ENCODE data around the gene THSD8.

The THSD8 gene

DNA sequence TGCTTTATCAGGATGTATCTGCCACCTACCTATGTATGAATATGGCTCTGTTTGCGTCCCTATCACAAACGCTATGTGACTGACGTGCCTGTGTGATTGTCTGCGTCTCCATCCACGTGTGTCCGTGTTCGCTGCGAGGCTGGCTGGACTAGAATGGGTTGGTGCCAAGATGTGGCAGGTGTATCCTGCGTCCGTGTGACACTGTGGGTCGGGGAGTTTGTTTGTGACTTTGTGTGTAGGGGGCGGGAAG lies 19.8 kb upstream of the THSD8 start:
- no peak for FAIRE-seq

DNA sequence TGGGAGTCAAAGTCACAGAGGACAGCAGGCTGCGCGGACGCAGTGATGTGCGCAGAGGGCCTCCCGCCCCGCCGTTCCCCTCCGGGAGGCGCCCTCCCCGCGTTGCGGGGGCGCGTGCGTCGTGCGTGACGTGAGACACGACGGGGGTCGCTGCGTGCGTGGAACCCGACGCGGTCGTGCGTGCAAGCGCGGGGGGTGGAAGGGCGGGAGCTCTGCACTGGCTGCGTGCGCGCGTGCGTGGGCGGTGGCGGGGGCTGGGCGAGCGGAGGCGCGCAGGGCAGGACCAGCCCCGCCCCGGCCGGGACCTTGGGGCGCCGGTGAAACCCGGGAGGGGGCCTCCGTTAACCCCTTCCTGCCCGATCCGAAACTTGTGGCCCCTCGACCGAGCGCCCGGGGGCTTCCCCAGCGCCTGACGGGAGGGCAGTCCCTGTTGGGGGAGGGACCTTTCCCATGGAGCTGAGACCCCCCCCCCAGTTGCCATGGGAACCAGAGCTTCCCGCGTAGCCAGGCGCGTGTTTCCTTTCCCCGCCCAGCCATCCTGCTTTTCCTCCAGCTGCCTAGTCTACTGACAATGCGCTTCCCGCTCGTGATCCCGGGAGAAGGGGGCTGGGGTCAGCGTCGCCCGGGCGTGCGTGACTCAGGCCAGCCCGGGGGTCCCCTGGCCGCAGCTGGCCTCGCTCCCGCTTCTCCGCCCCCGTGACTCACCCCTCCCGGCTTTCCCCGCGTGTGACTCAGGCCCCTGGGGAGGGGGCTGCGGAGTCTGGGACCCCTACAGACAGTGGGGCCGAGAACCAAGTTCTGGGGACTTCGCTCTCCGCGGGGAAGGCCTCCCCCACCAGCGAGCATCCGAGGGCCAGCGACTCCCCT lies 19.2 kb upstream of the THSD8 start:
- no peak for FAIRE-seq

DNA sequence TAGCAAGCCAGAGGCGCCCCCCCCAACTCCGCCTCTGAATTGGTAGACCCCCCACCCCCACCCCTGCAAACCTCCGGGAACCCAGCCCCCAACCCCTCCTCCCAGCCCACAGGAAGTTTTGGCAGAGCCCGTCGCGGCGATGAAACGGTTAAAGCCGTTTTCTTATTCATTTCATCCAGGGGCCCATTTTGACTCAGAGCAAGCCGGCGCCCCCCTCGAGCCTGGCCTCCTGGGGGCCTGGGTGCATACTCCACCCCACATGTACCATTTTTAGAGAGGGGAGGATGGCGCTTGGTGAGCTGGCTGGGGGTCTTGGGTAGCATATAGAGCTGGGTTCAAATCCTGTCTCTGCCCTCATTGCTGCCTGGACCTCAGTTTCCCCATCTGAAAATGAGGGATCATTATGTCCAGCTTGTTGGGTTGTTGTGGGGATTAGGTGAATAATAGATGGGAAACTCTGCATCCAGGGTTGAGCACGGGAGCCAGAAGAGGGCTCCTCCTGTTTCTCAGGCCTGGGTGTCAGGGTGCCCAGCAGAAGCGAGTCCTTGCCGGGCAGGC lies 18.5 kb upstream of the THSD8 start:
- no peak for FAIRE-seq

DNA sequence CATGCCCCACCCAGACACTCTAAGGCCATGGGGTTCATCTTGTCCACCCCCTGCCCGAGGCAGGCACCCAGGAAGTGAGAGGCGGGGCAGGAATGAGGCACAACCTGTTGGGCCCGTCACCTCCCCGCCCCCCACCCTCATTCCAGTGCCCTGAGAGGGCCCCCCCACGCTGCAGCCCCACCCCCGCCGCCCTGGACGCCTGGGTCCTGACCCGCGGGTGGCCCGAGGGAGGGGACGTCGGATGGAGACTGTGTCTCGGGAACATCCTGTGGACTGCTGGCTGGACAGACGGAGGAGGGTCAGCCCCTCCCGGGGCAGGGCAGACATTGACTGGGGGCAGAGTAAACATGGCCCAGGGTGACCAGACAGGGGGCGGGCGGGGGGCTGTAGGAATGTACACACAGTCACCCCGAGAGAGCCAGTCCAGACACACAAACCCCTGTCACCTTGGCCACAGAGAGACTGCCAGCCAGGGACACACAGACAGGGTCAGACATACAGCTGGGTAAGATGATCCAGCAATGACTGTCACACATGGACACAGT lies 17.9 kb upstream of the THSD8 start:
- no peak for FAIRE-seq

DNA sequence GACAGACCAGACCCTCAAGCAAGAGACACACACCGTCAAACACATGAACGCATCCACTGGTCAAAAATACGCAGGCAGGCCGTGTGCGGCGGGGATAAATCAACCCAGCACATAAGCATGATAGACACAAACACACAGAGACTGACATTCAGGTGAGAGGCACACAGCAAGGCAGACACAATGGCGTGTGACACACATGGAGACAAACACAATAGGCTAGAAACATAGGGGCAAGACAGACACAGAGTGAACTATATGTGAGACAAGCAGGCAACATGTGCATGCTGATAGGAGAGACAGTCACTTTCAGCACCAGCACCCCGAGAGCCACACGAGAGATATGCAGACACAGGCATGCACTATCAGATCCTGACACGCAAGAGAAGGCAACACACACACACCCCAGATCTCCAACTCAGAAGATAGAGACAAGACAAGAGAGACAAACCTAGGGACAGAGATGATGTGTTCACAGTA lies 17.4 kb upstream of the THSD8 start:
- FAIRE-seq, result no peak

DNA sequence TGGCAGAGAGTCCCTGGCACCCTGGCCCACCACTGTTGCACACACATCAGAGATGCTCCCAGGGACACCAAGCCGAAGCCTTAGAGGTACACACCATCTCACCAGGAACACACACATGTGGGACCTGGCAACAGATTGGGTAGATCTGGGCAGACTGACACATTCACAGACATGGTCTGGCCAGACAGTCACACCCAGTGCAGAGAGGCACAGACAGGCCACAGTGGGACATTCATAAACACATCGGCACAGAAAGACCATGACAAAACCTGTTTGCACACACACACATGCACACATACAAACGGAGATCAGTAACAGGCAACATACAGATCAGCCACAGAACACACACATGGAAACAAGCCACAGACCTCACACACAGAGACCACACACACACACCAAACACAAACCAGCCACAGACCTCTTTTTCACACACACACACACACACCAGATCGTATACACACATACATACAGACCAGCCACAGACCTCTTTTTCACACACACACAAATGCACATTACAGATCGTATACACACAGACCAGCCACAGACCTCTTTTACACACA lies 16.9 kb upstream of the THSD8 start:
- no peak for FAIRE-seq

DNA sequence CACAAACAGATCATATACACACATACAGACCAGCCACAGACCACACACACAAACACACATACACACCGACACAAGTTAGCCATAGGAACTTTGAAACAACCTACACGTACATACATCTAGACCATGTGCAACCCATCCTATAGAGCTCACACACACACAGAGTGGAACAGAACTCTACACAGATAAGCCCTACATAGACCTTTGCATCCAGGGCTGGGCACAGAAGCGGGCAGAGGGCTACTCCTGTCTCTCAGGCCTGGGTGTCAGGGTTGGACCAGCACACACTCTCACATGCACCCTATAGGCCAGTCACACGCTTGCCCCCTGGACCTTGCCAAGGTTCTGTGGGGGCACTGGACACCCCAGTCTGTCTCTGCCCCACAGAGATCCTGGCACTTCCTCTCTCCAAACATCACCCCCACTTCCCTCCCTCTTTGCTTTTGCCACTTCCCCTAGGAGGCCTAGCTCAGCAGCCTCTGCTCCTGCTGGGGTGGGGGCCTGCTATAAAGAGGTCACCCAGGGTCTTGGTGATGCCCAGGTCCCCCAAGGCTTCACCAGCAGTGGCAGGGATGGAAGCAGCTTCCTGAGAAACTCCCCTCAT lies 16.3 kb upstream of the THSD8 start:
- no peak for FAIRE-seq

DNA sequence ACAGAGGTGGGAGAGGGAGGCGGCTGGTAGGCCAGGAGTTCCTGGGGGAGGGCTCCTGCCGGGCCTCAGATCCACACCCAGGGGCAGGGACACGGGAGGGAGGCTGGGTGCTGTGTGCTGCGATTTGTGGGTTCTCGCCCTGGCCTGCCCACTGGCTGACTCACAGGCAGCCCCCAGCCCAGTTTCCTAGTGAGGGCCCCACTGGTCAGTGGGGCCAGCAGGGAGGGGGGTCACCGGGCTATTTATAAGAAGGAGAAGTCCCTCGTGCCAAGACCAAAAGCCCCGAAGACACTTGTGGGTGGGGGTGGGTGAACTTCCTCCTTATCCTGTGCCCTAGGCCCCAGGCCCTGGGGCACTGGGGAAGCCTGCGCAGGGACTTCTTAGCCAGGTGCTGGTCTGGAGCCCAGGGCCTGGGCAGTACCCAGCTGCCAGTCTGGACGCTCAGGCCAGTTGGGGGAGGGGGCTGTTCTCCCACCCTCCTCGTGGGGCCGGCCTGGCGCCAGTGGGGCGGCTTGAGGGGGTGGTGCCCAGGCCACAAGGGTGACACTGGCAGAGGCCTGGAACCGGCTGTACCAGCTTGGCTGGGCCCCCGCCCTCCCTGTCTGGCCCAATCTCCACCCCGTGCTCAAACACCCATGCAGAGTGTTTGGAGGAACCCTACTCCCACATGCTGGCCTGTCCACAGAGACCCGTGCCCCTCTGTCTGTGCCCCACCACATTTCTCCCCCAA lies 15.6 kb upstream of the THSD8 start:
- FAIRE-seq, result no peak

DNA sequence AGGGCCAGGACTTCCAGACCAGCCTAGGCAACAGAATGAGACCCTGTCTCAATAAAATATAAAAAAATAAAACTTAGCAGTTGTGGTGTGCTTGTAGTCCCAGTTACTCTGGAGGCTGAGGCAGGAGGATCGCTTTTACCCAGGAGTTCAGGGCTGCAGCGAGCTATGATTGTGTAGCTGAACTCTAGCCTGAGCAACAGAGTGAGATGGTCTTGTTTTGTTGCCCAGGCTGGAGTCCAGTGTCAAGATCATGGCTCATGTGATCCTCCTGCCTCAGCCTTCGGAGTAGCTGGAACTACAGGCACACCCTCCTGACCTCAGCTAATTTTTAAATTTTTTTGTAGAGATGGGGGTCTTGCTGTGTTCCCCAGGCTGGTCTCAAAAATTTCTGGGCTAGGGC lies 14.9 kb upstream of the THSD8 start:
- no peak for FAIRE-seq

DNA sequence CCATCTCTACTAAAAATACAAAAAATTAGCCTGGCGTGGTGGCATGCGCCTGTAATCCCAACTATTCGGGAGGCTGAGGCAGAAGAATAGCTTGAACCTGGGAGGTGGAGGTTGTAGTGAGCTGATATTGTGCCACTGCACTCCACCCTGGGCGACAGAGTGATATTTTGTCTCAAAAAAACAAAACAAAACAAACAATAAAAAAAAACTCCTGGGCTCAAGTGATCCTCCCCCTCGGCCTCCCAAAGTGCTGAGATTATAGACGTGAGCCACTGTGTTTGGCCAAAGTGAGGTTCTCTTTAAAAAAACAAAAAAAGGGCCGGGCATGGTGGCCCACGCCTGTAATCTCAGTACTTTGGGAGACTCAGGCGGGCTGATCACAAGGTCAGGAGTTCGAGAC lies 14.4 kb upstream of the THSD8 start:
- no peak for FAIRE-seq

DNA sequence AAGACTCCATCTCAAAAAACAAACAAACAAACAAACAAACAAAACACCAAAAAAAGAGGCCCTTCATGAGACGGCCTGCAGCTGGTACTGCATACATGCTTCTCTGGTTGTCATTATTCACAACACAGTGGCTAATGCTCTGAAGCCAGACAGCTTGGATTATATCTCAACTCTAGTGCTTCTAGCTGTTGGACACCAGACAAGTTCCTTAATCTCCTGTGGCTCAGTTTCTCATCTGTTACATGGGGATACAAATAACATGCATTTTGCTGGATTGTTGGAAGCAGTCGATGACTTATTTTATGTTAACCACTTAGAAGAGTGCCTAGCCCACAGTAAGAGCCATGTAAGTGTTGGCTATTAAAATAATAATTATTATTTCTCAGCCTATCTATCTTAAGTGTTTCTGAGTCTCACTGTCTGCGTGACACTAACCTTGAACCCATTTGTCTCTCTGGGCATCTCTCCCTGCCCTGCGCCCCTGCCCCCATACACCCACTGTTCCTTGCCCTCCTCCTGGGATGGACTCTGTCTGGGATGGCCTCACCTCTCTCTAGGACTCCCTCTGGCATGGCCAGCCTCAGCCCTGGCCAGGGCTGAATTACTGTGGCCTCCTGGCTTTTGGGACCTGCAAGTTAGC lies 13.7 kb upstream of the THSD8 start:
- no peak for FAIRE-seq

DNA sequence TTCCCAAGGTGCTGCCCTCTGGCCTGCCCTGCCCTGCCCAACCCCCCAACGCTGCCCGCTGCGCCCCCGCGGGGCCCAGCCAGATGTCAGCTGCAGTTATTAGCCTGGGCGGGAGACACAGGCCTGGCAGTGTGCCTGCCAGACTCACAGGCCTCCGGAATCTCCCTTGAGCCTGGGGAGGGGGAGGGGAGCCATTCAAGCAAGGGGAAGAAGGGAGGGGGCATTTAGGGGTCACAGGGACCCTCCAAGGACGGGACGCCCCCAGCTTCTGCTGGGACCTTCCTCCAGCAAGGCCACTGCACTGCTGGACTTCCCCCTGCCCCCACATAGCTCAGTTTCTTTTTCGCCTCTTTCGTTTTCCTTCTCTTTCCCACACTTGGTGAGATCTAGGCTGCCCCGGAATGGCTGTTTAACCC lies 13.2 kb upstream of the THSD8 start:
- FAIRE-seq, result no peak

DNA sequence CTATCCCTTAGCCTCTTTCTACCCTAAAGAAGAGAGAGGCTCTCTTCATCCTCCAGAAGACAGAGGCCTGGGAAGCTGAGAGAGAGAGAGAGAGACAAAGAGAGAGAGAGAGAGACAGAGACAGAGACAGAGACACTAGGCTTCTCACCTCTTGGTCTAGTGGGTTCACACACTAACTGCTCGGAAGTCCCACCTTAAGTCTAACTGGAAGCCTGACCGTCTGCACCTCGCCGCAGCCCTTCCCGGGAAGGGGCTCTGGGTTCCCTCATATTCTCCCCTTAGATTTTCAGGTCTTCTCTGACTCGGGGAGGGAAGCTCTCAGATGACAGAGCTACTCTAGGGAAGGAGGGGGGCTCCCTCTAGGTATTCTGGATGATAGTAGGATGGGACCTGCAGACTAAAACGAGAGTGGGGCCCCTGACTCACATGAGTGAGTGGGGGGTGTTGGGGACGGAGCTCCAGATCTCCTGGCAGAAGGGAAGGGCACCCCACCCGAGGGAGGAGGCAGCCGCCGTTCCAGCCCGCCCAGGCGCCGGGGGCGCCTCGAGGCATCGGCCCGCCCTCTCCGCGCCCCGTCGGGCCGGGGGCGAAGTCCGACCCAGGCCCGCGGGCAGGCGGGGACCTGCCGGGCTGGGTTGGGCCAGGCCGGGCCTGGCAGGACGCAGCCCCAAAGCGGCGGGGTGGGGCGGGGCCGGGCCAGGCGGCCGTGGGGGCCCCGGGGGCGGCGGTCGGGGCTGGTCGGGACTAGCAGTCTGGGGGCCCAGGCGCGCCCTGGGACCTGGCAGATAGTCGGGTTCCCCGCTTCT lies 12.6 kb upstream of the THSD8 start:
- FAIRE-seq, result no peak

DNA sequence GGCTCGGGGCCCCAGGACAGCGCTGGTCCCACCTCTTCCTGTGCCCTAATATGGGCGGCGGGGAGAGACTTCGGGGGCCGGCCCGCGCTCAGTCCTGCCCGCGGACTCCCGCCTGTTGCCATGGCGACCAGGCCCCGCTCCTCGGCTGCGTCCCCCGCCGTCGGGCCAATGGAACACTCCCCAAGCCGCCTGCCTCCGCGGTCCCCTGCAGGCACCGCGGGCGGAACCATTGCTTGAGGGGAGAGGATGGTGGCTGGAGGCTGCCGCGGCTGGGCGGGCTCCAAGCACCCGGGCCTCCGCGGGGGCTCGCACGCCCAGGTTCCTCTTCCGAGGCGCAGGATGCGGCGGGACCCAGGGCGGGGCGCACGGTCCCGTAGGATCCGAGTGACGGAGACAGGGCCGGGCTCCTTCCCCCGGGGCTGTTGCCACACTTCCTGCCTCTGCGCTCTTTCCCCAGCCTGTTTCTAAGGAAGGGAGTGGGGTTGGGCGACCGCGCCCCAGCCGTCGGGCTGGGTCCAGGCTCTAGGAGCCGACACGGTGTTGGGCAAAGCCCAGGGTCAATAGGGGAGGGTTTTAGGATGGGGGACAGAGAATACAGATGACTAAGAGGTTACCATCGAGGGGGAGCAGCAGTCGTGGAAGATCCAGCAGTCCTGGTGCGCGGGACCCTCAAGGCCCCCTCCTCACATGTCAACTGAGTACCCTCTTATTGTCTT lies 11.8 kb upstream of the THSD8 start:
- FAIRE-seq, result no peak

DNA sequence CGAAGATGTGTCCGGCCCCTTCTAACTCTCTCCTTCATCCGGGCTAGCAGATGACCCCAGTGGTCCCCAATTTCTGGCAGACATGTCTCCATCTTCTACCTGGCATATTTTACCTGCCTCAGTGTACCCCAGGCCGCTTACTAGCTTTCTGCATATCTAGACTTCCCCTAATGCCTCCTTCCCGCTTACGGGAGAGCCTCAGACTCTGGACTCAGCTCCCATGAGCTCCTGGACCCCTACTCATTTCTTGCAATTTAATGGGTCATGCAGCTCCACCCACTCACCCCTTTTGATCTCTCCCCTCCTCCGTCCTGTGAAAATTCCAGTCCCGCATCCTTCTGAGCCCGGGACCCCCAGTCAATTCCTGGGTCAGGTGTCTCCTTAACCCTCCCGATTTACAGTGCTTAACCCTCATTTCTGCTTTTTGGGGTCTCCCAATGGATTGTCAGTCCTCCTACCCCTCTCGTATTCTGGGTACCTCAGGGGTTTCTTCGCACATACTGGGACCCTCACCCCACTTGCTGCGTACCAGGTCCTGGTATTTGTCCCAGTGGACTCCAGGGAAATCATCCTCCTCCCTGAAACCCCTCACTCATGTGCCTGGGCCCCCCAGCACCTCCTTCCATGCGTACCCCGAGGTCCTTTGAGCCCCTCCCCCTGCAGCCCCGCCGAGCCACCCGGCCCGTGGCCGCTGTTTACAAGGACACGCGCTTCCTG lies 11.1 kb upstream of the THSD8 start:
- no peak for FAIRE-seq

DNA sequence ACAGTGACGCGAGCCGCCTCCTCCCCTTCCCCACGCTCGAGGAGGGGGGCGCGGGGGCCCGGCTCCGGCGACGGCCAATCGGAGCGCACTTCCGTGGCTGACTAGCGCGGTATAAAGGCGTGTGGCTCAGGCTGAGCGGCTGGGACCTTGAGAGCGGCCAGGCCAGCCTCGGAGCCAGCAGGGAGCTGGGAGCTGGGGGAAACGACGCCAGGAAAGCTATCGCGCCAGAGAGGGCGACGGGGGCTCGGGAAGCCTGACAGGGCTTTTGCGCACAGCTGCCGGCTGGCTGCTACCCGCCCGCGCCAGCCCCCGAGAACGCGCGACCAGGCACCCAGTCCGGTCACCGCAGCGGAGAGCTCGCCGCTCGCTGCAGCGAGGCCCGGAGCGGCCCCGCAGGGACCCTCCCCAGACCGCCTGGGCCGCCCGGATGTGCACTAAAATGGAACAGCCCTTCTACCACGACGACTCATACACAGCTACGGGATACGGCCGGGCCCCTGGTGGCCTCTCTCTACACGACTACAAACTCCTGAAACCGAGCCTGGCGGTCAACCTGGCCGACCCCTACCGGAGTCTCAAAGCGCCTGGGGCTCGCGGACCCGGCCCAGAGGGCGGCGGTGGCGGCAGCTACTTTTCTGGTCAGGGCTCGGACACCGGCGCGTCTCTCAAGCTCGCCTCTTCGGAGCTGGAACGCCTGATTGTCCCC lies 10.4 kb upstream of the THSD8 start, which contains the start of gene JUNB:
JUNB (plus strand) TSS at position 142 of the 706 bp plus-strand sequence; CDS start at position 428, 286 bp downstream.
- FAIRE-seq, result no peak

DNA sequence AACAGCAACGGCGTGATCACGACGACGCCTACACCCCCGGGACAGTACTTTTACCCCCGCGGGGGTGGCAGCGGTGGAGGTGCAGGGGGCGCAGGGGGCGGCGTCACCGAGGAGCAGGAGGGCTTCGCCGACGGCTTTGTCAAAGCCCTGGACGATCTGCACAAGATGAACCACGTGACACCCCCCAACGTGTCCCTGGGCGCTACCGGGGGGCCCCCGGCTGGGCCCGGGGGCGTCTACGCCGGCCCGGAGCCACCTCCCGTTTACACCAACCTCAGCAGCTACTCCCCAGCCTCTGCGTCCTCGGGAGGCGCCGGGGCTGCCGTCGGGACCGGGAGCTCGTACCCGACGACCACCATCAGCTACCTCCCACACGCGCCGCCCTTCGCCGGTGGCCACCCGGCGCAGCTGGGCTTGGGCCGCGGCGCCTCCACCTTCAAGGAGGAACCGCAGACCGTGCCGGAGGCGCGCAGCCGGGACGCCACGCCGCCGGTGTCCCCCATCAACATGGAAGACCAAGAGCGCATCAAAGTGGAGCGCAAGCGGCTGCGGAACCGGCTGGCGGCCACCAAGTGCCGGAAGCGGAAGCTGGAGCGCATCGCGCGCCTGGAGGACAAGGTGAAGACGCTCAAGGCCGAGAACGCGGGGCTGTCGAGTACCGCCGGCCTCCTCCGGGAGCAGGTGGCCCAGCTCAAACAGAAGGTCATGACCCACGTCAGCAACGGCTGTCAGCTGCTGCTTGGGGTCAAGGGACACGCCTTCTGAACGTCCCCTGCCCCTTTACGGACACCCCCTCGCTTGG lies 9.6 kb upstream of the THSD8 start:
- no peak for FAIRE-seq

DNA sequence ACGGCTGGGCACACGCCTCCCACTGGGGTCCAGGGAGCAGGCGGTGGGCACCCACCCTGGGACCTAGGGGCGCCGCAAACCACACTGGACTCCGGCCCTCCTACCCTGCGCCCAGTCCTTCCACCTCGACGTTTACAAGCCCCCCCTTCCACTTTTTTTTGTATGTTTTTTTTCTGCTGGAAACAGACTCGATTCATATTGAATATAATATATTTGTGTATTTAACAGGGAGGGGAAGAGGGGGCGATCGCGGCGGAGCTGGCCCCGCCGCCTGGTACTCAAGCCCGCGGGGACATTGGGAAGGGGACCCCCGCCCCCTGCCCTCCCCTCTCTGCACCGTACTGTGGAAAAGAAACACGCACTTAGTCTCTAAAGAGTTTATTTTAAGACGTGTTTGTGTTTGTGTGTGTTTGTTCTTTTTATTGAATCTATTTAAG lies 9.0 kb upstream of the THSD8 start:
- FAIRE-seq, result no peak

Data from A204.1 (cell line).